Osteoblast (primary cell): ENCODE measurements around the gene GSTK1. TPM values are rescaled to one million over a fixed set of nuclear protein-coding genes. Genes with fewer than 3 reads are reported as not detected.
"Not testable (repeated sequence)": the region's sequence is repeated elsewhere in the genome, so short reads cannot be mapped to it uniquely, and the experiment has no call there.

Experiments
- DNase-seq: peaks from one replicate; pipeline ENCODE4 v3.0.0; 2011; ENCODE audit warnings: low spot score, mixed read lengths; ENCODE audit not compliant: insufficient read length; ENCODE audit errors: missing footprints
- H2AFZ ChIP-seq: 2 replicates; pipeline ENCODE4 v1.6.0; 2011; ENCODE audit warnings: mild to moderate bottlenecking, low read length
- H3K27ac ChIP-seq: 2 replicates; pipeline ENCODE4 v1.5.1; 2011; ENCODE audit warnings: mild to moderate bottlenecking, low read depth, low read length, moderate library complexity
- H3K27me3 ChIP-seq: 2 replicates; pipeline ENCODE4 v1.6.0; 2012; ENCODE audit warnings: mild to moderate bottlenecking, control low read depth, inconsistent platforms, low read length, moderate library complexity; ENCODE audit not compliant: insufficient read depth
- H3K36me3 ChIP-seq: 2 replicates; pipeline ENCODE4 v1.5.1; 2011; ENCODE audit warnings: mild to moderate bottlenecking, low read length, control low read depth, moderate library complexity; ENCODE audit not compliant: insufficient read depth
- H3K4me1 ChIP-seq: 2 replicates; pipeline ENCODE4 v1.5.1; 2011; ENCODE audit warnings: mild to moderate bottlenecking, low read length, control low read depth, moderate library complexity; ENCODE audit not compliant: insufficient read depth
- H3K4me2 ChIP-seq: 2 replicates; pipeline ENCODE4 v1.6.0; 2011; ENCODE audit warnings: mild to moderate bottlenecking, low read length; ENCODE audit not compliant: insufficient read depth
- H3K4me3 ChIP-seq: fragments of 200-600 bp; sonication (generic); 3 replicates; pipeline ENCODE4 v1.5.1; 2012; ENCODE audit warnings: mild to moderate bottlenecking, low read length, inconsistent platforms; ENCODE audit not compliant: insufficient read depth
- H3K79me2 ChIP-seq: 2 replicates; pipeline ENCODE4 v1.6.0; 2012; ENCODE audit warnings: mild to moderate bottlenecking, low read length, control low read depth, inconsistent platforms; ENCODE audit not compliant: insufficient read depth
- H3K9me3 ChIP-seq: 2 replicates; pipeline ENCODE4 v1.5.1; 2011; ENCODE audit warnings: low read depth, low read length, control low read depth
- H4K20me1 ChIP-seq: 2 replicates; pipeline ENCODE4 v1.6.0; 2012; ENCODE audit warnings: mild to moderate bottlenecking, low read length, control low read depth; ENCODE audit not compliant: insufficient read depth
- total RNA-seq: library from RNA; depleted of rRNA; stranded (reverse); fragments of >200 nt; gene quantifications from 2 replicates; pipeline ENCODE4 v1.2.3, GENCODE V29; 2012
- TF ChIP-seq, protein P1 (sequence below): IDR thresholded peaks from 2 replicates; pipeline ENCODE4 v1.5.1; 2011; ENCODE audit warnings: mild to moderate bottlenecking, low read depth, low read length, moderate library complexity; ENCODE audit errors: extremely low read depth

GSTK1 gene
- total RNA-seq: 91.3 and 99.9 TPM in 2 replicates

DNA sequence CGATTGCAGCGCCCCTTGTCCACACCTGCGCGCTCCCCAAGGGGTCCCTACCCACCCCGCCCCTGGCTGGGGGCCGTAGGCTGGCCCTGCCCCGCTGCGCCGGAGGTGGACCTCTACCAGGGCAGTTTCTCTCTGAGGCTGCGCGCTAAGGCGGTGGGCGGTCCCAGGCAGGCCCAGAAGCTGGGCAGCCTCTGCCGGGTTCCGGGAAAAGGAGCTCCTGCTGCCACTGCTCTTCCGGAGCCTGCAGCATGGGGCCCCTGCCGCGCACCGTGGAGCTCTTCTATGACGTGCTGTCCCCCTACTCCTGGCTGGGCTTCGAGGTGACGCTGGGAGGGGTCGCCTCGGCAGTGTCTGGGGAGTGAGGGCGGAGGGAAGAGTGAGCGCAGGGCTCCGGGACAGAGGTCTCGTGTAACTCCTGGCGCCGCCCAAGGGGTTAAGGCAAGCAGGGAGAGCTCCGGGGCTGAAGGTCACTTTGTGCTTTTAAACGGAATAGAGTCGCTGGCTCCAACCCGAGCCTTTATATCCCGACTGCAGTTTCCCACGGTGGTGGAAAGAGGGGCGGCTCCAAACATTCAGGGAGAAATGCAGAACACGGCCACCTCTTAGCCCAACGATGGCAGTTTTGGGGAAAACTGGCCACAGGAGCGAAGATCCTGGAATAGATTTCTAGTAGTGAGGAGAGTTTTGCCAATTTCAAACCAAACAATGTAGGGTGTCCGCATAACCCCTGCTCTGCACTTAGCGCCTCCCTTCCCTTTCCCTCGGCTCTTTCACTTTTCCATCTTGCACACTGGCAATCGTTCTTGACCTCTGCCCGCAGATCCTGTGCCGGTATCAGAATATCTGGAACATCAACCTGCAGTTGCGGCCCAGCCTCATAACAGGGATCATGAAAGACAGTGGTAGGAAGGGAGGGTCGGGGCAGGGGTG lies at the start of gene GSTK1:
Gene GSTK1, plus strand, starts transcription at position 176 of the 930 bp plus-strand sequence. Its CDS starts 73 bp downstream, at position 249.
- H4K20me1 ChIP-seq: no peaks in the 10 kb centered on the region
- peaks cover 10% of the 10 kb centered on the region for H3K36me3 ChIP-seq
- no peaks in the 10 kb centered on the region for H3K27me3 ChIP-seq
- H2AFZ ChIP-seq: peak within 1 kb of the TSS; percentile 98
- peak; percentile 97 for DNase-seq
- no peaks in the 10 kb centered on the region for H3K9me3 ChIP-seq
- H3K79me2 ChIP-seq: peaks cover 15% of the 10 kb centered on the region
- H3K4me3 ChIP-seq: peak within 1 kb of the TSS; percentile 99
- TF ChIP-seq, protein P1, sequence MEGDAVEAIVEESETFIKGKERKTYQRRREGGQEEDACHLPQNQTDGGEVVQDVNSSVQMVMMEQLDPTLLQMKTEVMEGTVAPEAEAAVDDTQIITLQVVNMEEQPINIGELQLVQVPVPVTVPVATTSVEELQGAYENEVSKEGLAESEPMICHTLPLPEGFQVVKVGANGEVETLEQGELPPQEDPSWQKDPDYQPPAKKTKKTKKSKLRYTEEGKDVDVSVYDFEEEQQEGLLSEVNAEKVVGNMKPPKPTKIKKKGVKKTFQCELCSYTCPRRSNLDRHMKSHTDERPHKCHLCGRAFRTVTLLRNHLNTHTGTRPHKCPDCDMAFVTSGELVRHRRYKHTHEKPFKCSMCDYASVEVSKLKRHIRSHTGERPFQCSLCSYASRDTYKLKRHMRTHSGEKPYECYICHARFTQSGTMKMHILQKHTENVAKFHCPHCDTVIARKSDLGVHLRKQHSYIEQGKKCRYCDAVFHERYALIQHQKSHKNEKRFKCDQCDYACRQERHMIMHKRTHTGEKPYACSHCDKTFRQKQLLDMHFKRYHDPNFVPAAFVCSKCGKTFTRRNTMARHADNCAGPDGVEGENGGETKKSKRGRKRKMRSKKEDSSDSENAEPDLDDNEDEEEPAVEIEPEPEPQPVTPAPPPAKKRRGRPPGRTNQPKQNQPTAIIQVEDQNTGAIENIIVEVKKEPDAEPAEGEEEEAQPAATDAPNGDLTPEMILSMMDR: no peak
- peak within 1 kb of the TSS; percentile 76 for H3K27ac ChIP-seq
- H3K4me1 ChIP-seq: no peaks in the 10 kb centered on the region
- H3K4me2 ChIP-seq: peak within 1 kb of the TSS; percentile 98

DNA sequence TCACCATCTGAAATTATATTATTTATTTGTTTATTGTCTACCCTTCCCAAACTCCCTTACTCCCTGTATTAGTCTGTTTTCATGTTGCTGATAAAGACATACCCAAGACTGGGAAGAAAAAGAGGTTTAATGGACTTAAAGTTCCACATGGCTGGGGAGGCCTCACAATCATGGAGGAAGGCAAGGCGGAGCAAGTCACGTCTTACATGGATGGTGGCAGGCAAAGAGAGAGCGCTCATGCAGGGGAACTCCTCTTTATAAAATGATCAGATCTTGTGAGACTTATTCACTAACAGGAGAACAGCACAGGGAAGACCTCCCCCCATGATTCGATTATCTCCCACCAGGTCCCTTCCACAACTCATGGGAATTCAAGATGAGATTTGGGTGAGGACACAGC lies 49.8 kb upstream of the GSTK1 start:
- H3K36me3 ChIP-seq, H2AFZ ChIP-seq, H3K4me2 ChIP-seq, DNase-seq, H4K20me1 ChIP-seq, H3K27me3 ChIP-seq, H3K27ac ChIP-seq, H3K4me3 ChIP-seq, H3K9me3 ChIP-seq, H3K4me1 ChIP-seq, H3K79me2 ChIP-seq: not testable (repeated sequence)

DNA sequence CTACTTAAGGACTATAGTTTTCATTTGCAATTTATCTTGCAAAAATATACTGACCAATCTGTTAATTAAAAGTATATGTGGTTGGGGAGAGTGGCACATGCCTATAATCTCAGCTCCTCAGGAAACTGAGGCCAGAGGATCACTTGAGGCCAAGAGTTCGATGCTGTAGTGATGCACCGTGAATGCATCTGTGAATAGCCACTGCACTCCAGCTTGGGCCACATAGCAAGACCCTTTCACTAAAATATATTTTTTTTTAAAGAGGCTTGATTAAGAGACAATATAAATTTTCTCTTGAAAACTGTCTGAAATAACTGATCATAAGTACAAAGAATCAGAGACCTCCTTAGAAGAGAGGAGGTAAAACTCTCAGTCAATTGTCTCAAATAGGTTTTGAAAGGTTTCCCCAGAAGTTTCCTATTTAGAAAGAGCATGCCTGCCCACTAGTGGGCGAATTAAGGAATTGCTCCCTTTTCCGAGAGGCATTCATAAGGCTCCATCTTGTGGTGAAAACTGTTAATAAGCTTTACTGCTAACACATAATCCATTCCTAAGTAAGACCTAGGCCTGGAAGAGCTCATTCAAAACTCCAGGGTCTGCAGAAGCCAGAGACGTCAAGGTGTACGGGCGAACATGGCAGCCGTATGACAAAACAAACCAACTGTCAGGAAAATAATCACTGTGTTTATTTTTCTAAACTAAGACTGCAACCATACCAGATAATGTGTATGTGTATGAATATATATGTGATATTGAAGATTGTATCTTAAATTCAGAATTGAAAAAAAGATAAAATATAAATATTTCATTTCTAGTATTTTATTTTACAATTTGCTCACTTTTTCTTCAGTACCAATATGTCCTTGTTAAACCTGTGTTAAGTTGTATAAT lies 48.2 kb upstream of the GSTK1 start:
- H2AFZ ChIP-seq: peak overlapping the region; percentile 25
- H3K4me1 ChIP-seq: peaks cover 10% of the 10 kb centered on the region
- no peaks in the 10 kb centered on the region for H3K27me3 ChIP-seq
- H3K27ac ChIP-seq: no peak overlapping the region
- no peaks in the 10 kb centered on the region for H3K79me2 ChIP-seq
- no peak overlapping the region for H3K4me3 ChIP-seq
- H4K20me1 ChIP-seq: no peaks in the 10 kb centered on the region
- no peaks in the 10 kb centered on the region for H3K36me3 ChIP-seq
- peak; percentile 83 for DNase-seq
- H3K9me3 ChIP-seq: no peaks in the 10 kb centered on the region
- H3K4me2 ChIP-seq: no peak overlapping the region
- TF ChIP-seq, protein P1: peak; percentile 100

DNA sequence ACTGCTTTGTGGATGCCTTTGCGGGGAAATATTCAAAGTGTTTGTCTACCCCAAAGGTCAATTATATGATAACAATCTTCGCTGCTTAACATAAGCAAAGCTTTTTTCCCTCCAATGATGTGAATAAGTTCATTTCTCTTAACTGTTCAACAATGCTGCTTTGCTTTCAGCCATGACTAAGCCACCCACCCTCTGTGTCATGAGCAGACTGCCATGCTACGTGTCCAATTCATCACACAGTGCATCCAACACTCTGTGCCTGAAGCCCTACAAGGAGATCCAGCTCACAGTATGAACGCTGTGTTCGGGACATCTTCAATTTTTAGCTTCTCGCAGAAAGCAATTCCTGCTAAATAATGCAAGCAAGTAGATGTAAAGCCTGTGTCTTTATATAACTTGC lies 47.1 kb upstream of the GSTK1 start:
- Histone ChIP-seq H3K4me2 (peak overlapping the region; percentile 1), H3K36me3 (no peaks in the 10 kb centered on the region), H3K9me3 (no peaks in the 10 kb centered on the region), H2AFZ (peak overlapping the region; percentile 1), H4K20me1 (no peaks in the 10 kb centered on the region), H3K27ac (no peak overlapping the region), H3K4me1 (peaks cover 10% of the 10 kb centered on the region), H3K79me2 (no peaks in the 10 kb centered on the region), H3K4me3 (no peak overlapping the region), H3K27me3 (no peaks in the 10 kb centered on the region)
- peak; percentile 81 for DNase-seq
- TF ChIP-seq, protein P1: no peak
